DMS 273 (cell line): ENCODE results near the gene TAS2R3.

Source experiments
- DNase-seq: peaks from one replicate; lab custom pipeline; 2025; ENCODE audit not compliant: unreplicated experiment; lab: John Stamatoyannopoulos, UW

The TAS2R3 gene

DNA sequence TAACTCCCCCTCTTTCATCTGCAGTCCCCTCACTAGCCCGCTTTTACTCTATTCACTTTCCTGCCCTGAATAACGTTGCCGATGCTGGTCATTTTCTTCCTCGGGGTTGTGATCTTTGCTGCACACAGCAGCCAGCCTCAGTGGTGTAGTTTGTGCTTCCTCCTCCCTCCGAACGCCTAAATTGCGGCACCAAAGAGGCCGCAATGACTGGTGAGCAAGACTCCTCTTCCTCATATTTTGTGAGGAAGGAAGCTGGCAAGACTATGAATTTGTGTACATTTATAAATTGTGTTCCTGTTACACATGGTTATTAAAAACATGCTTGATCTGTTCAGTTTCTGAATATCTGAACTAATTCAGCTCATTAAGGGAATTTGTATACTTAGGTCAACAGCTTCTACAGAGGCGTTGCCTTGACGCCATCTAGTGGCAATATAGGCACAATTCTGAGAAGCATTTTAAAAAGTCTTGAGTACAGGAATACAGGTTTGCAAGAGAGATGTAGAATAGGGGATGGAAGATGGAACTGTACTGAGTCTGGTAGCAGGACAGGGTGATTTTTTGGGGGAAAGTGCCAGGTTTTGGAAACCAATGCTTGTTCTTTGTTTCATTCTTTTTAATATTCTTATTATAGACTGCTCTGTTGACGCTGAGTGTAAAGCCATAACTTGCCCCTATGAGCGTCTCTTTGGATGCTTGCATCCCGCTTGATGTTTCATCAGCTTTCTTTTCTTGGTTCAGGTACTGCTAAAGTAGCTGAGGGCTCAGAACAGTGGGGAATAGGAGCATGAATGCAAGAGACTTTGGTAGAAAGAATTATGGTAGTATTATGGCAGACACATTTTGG, 22.0 kb downstream of the TAS2R3 start:
- DNase-seq = peak; percentile 79

DNA sequence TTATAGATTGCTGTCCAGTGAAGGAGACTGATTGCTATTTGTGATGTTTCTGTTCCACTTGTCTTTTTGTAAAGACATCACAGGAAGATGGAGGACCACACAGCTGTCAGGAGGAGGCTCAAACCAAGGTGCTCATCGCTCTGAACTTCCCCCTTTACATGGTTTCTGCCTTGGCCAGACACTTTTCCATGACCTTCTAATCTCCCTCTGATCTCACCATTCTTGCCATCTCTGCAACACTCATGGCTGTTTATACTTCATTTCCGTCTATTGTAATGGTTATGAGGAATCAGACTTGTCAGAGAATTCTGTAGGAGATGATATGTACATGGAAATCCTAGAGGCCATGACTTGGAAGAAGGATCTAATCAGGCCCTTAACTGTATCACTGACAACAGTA, 24.4 kb downstream of the TAS2R3 start:
- DNase-seq = no peak

DNA sequence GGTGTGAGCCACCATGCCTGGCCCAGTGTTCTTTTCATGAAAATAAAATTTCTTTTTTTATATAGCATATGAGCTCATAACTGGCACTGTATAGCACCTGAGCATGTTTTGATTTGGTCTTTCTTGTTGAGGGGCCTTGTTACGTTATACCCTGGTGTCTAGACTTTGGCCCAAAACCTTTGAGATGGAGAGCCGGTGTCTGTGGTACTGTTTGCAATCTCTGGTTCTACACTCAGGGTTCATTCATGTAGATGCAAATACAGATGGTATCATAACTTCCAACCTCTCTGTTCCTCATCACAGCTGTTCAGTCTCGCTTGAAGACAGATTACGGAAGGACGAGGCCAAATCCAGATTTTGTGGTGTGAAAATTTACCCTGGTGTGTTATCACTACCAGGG, 26.0 kb downstream of the TAS2R3 start, which contains the start of gene TAS2R5:
TSS of gene TAS2R5 (plus strand) at position 301 of the 400 bp plus-strand sequence. CDS start 145 bp downstream, outside the sequence.
- no peak for DNase-seq

DNA sequence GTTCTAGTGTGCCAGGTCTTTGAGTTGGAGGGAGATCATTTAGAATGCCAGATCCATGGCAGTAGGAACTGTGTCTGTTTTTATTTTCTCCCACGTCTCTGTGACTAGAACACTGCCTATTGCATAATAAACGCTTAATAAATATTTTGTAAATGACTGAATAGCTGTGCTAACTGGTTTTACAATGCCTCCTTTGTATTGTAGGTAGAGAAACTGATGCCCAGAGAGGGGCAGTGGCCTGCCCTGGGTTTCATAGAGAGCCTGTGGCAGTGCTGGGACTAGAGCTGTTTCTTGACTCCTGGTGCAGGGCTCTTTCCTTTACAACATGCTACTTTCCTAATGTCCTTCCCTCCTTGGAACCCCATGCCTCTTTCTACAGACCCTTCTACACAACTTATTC, 28.6 kb downstream of the TAS2R3 start:
- DNase-seq = no peak
